Gastroesophageal sphincter (tissue), 3 donors: ENCODE results near the gene ZNF236.

Experiments used
- CTCF ChIP-seq, 4 experiments: fragments of 200-600 bp in 2 of 4; fragments of 450-650 bp in 2 of 4; sonication (generic) in 1 of 4; IDR thresholded peaks; one replicate each; pipeline ENCODE4 v1.5.1; 2017 to 2019; ENCODE audit warnings: antibody characterized with exemption in 4 of 4, mild to moderate bottlenecking in 2 of 4, moderate library complexity in 2 of 4
- EP300 ChIP-seq: sonication (generic); formaldehyde crosslinking; IDR thresholded peaks from one replicate; pipeline ENCODE4 v1.6.1; 2017; ENCODE audit warnings: antibody characterized with exemption, mild to moderate bottlenecking
- POLR2A ChIP-seq, 2 donors: fragments of 450-650 bp; IDR thresholded peaks; one replicate each; pipeline ENCODE4 v1.6.1; 2017; ENCODE audit warnings: antibody characterized with exemption in 2 of 2, mild to moderate bottlenecking in 2 of 2, moderate library complexity in 1 of 2
- POLR2AphosphoS5 ChIP-seq: sonication (generic); formaldehyde crosslinking; IDR thresholded peaks from one replicate; pipeline ENCODE4 v1.6.1; 2017; ENCODE audit warnings: antibody characterized with exemption

DNA sequence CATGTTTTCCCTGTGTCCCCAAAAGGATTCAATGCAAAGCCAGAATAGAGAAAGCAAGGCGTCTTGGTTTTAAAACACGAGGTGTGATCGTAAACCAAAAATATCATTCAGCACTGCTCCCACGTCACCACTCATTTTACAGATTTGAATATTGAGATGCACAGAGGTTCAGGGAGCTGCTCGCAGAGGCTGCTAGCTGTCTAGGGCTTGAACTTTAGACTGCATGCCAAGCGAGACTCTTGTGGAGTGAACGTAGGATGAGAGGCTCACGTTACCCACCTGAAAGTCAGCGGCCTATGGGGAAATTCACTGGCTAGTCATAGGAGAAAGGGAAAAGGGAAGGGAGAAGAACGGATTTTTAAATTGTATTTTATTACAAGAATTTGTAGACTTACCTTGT, 180.1 kb downstream of the ZNF236 start:
- TF ChIP-seq CTCF (IDR thresholded peaks at IDR 0.05) (no peak), POLR2AphosphoS5 (no peak), POLR2A (IDR thresholded peaks at IDR 0.05) (no peak), EP300 (no peak)
